Tibial nerve (tissue), 4 donors: ENCODE data around the gene UMOD. TPM values are rescaled to one million over a fixed set of nuclear protein-coding genes. Genes with fewer than 3 reads are reported as not detected.

ENCODE experiments used
- DNase-seq, 2 donors: peaks; one replicate each; pipeline ENCODE4 v3.0.0-alpha.2; 2019; ENCODE audit warnings: low spot score in 2 of 2
- H3K27ac ChIP-seq, 4 donors: fragments of 200-600 bp; sonication (generic) in 3 of 4; one replicate each; pipeline ENCODE4 v1.5.1; 2017 to 2019; ENCODE audit warnings: mild to moderate bottlenecking in 1 of 4
- H3K27me3 ChIP-seq, 2 donors: fragments of 200-600 bp; sonication (generic) in 1 of 2; one replicate each; pipeline versions ENCODE4 v1.5.1 to v1.6.0; 2017 to 2019
- H3K36me3 ChIP-seq, 3 donors: fragments of 200-600 bp; sonication (generic); one replicate each; pipeline ENCODE4 v1.5.1; 2018 to 2019
- H3K4me1 ChIP-seq, 4 donors: fragments of 200-600 bp; sonication (generic) in 3 of 4; one replicate each; pipeline ENCODE4 v1.5.1; 2017 to 2019
- H3K4me3 ChIP-seq, 4 donors: fragments of 200-600 bp; sonication (generic) in 3 of 4; one replicate each; pipeline ENCODE4 v1.5.1; 2017 to 2019; ENCODE audit warnings: mild to moderate bottlenecking in 1 of 4, moderate library complexity in 1 of 4
- H3K9me3 ChIP-seq, 4 donors: fragments of 200-600 bp; sonication (generic) in 3 of 4; one replicate each; pipeline ENCODE4 v1.5.1; 2017 to 2019
- EP300 ChIP-seq, 2 donors: sonication (generic); formaldehyde crosslinking; IDR thresholded peaks; one replicate each; pipeline ENCODE4 v1.6.1; 2017; ENCODE audit warnings: antibody characterized with exemption in 2 of 2, mild to moderate bottlenecking in 1 of 2
- POLR2A ChIP-seq, 2 donors: fragments of 450-650 bp; IDR thresholded peaks; one replicate each; pipeline ENCODE4 v1.6.1; 2017; ENCODE audit warnings: antibody characterized with exemption in 2 of 2, mild to moderate bottlenecking in 2 of 2, moderate library complexity in 2 of 2
- WGBS, 2 donors: methylation state at CpG; one replicate each; pipeline ENCODE4 v1.1.5; 2018; 5-methylcytosine and 5-hydroxymethylcytosine counted together
- total RNA-seq, 4 donors: library from RNA; depleted of rRNA; stranded (reverse); fragments of >200 nt; gene quantifications; one replicate each; pipeline ENCODE4 v1.1.0, GENCODE V29; 2016
- TF ChIP-seq, protein P1 (sequence below), 5 experiments: fragments of 200-600 bp in 3 of 5; fragments of 450-650 bp in 2 of 5; sonication (generic) in 3 of 5; IDR thresholded peaks; one replicate each; pipeline ENCODE4 v1.5.1; 2016 to 2019; ENCODE audit warnings: antibody characterized with exemption in 5 of 5, mild to moderate bottlenecking in 3 of 5, moderate library complexity in 2 of 5

UMOD gene
- not detected for total RNA-seq

DNA sequence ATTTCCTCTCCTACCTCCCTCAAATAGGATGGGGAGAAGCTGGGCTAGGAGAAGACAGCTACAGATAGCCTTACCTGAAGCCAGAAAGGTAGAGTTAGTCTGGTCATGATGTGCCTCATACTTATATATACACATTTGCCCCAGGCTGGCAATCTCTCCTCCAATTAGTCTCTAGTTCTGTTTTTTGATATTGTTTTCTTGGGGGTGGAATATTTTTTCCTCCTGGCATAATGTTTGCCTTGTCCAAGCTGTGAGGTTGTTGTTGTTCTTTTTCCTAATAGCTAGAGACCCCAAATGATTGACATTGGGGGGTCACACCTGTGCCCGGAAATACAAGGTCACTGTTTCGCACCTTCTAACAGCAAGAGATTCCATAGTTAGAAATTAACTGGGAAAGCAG, at the start of gene UMOD:
UMOD (minus strand) TSS at position 101 of the 400 bp plus-strand sequence. CDS start 1,978 bp downstream, outside the sequence.
- Histone ChIP-seq H3K9me3 (no peaks in the 10 kb centered on the region), H3K4me3 (no peak within 1 kb of the TSS), H3K36me3 (no peaks in the 10 kb centered on the region), H3K27me3 (no peaks in the 10 kb centered on the region), H3K4me1 (no peaks in the 10 kb centered on the region), H3K27ac (no peak within 1 kb of the TSS)
- TF ChIP-seq, protein P1, sequence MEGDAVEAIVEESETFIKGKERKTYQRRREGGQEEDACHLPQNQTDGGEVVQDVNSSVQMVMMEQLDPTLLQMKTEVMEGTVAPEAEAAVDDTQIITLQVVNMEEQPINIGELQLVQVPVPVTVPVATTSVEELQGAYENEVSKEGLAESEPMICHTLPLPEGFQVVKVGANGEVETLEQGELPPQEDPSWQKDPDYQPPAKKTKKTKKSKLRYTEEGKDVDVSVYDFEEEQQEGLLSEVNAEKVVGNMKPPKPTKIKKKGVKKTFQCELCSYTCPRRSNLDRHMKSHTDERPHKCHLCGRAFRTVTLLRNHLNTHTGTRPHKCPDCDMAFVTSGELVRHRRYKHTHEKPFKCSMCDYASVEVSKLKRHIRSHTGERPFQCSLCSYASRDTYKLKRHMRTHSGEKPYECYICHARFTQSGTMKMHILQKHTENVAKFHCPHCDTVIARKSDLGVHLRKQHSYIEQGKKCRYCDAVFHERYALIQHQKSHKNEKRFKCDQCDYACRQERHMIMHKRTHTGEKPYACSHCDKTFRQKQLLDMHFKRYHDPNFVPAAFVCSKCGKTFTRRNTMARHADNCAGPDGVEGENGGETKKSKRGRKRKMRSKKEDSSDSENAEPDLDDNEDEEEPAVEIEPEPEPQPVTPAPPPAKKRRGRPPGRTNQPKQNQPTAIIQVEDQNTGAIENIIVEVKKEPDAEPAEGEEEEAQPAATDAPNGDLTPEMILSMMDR (IDR thresholded peaks at IDR 0.05): no peak
- TF ChIP-seq POLR2A (IDR thresholded peaks at IDR 0.05) (no peak), EP300 (IDR thresholded peaks at IDR 0.05) (no peak)
- no peak for DNase-seq
- 89 to 94% methylated on average over 2 of the region's 2 CpGs for WGBS, 2 donors

DNA sequence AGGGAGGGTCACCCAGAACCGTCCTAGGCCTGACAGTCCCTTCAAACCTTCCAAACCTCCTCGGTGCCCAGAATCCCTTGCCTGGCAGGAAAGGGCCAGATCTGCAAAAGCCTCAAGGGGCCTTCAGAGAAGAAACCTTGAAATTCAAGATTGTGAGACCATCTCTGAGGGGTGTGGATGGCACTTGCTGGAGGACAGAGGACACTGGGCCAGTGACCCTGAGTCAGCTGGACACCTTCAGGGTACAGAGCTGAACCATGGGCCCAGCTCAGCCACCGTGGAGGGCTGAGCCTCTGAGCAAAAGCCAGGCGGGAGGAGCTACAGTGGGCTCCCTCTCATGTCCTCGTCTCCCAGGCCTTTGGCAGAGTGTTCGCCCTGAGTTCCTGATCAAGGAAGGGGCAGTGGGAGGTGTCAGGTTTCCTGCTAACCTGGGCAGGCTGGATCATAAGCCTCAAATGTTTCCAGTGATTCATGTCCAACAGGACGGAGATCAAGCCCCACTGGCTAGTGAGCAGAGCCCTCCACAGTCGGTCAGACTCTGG, 49.0 kb upstream of the UMOD start:
- 54 to 63% methylated on average over 7 to 8 of the region's 8 CpGs for WGBS, 2 donors
- Histone ChIP-seq H3K27ac (no peak overlapping the region), H3K4me3 (no peak overlapping the region), H3K4me1 (no peaks in the 10 kb centered on the region), H3K27me3 (no peaks in the 10 kb centered on the region), H3K9me3 (no peaks in the 10 kb centered on the region), H3K36me3 (no peaks in the 10 kb centered on the region)
- TF ChIP-seq POLR2A (IDR thresholded peaks at IDR 0.05) (no peak), EP300 (IDR thresholded peaks at IDR 0.05) (no peak)
- TF ChIP-seq, protein P1 (IDR thresholded peaks at IDR 0.05): no peak
- no peak for DNase-seq

DNA sequence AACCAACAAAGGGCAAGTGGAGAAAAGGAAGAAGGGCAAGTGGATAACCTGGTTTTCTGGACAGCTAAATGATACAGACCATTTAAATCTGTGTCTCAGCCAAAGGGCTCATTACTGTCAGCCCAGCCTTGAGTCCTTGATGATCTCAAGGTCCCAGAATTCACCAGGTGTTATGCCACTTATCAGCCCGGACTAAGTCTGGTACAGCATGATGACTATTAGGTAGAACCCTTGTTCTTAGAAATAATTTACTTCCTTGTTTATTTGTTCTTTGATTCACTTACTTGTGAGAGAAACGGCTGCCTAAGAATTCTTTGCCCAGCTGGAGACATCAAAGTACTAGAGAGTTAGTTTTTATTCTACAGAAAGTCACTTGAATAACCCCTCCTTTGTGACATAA, 48.6 kb upstream of the UMOD start:
- Histone ChIP-seq H3K27me3 (no peaks in the 10 kb centered on the region), H3K9me3 (no peaks in the 10 kb centered on the region), H3K27ac (no peak overlapping the region), H3K4me3 (no peak overlapping the region), H3K4me1 (no peaks in the 10 kb centered on the region), H3K36me3 (no peaks in the 10 kb centered on the region)
- TF ChIP-seq, protein P1 (IDR thresholded peaks at IDR 0.05): no peak
- TF ChIP-seq POLR2A (IDR thresholded peaks at IDR 0.05) (no peak), EP300 (IDR thresholded peaks at IDR 0.05) (no peak)
- 48 to 58% methylated on average over 2 of the region's 2 CpGs for WGBS, 2 donors
- DNase-seq: no peak

DNA sequence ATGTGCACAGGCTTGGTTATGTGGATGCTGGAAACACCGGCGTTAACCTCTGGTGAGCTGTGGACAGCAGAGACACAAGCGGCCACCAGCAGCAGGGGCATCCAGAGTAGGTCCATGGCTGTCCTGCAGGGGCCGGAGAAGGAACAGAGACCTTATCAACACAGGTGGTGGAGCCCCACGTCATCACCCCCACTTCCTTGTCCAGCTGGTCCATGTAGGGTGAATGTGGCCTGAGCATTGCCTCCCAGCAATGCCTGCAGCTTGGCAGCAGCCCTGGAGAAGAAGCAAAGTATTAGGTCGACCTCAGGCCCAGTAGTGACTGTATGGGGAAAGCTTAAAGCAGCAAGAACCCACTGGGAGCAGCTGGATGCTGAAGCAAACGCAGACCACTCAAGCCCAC, 46.7 kb upstream of the UMOD start:
- Histone ChIP-seq H3K27me3 (no peaks in the 10 kb centered on the region), H3K4me1 (no peaks in the 10 kb centered on the region), H3K9me3 (no peaks in the 10 kb centered on the region), H3K36me3 (no peaks in the 10 kb centered on the region), H3K4me3 (no peak overlapping the region), H3K27ac (no peak overlapping the region)
- TF ChIP-seq EP300 (IDR thresholded peaks at IDR 0.05) (no peak), POLR2A (IDR thresholded peaks at IDR 0.05) (no peak)
- TF ChIP-seq, protein P1 (IDR thresholded peaks at IDR 0.05): no peak
- DNase-seq: no peak
- WGBS, 2 donors: 68 to 72% methylated on average over 7 of the region's 7 CpGs

DNA sequence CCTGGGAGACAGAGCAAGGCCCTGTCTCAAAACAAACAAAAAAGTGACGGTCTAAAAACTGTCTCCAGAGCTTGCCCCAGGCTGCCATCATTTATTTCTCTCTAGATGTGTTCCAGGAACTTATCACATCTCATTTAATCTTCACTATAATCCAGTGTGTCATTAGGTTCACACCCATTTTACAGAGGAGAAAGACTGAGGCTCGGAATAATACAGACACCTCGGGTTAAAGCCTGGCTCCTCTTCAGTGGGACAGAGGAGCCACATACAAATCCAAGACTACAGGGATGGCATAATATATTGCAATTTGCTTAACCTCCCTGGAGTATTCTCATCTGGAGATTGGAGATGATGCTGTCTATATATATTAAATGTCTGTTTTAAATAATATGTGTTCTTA, 46.1 kb upstream of the UMOD start:
- 80 to 82% methylated on average over 3 of the region's 3 CpGs for WGBS, 2 donors
- no peaks in the 10 kb centered on the region for H3K36me3 ChIP-seq
- TF ChIP-seq, protein P1 (IDR thresholded peaks at IDR 0.05): no peak
- H3K27me3 ChIP-seq: no peaks in the 10 kb centered on the region
- no peaks in the 10 kb centered on the region for H3K4me1 ChIP-seq
- DNase-seq: no peak
- no peak overlapping the region for H3K4me3 ChIP-seq
- H3K9me3 ChIP-seq: no peaks in the 10 kb centered on the region
- no peak overlapping the region for H3K27ac ChIP-seq
